H1 (cell line): ENCODE data around the gene PACS1. TPM values are rescaled to one million over a fixed set of nuclear protein-coding genes. Genes with fewer than 3 reads are reported as not detected.

Source experiments
- CTCF ChIA-PET: fragments of 300-600 bp; sonication (Branson Sonifier 250); formaldehyde crosslinking; loops from one replicate; lab custom pipeline; 2021; ENCODE audit not compliant: partially characterized antibody; lab: Charles Lee
- POLR2A ChIA-PET: fragments of 300-600 bp; sonication (Branson Sonifier 250); formaldehyde crosslinking; loops from one replicate; lab custom pipeline; 2021; ENCODE audit warnings: inconsistent platforms; ENCODE audit not compliant: partially characterized antibody; lab: Charles Lee
- DNase-seq, 2 experiments: peaks; one replicate each; pipeline versions ENCODE4 v3.0.0 to v3.0.0-alpha.2; 2010 to 2022; ENCODE audit warnings: low spot score in 2 of 2, low read depth in 1 of 2, mixed read lengths in 1 of 2
- FAIRE-seq: peaks from 2 replicates; lab custom pipeline; 2011; peaks lifted over from hg19 to GRCh38; lab: Jason Lieb, UNC
- H2AFZ ChIP-seq: 2 replicates; pipeline ENCODE4 v1.8.1; 2012; ENCODE audit warnings: low read length, inconsistent platforms
- H2AK5ac ChIP-seq: 2 replicates; pipeline ENCODE4 v1.6.1; 2013; ENCODE audit warnings: low read depth, low read length
- H2BK120ac ChIP-seq: replicated peaks from 2 replicates; pipeline ENCODE3; 2013; ENCODE audit warnings: low read depth, low read length, inconsistent platforms
- H2BK12ac ChIP-seq: 2 replicates; pipeline ENCODE4 v1.6.1; 2013; ENCODE audit warnings: low read depth, low read length
- H2BK15ac ChIP-seq: 2 replicates; pipeline ENCODE4 v1.6.1; 2013; ENCODE audit warnings: low read length
- H2BK20ac ChIP-seq: 2 replicates; pipeline ENCODE4 v1.6.1; 2013; ENCODE audit warnings: low read length
- H2BK5ac ChIP-seq: 2 replicates; pipeline ENCODE4 v1.6.1; 2013; ENCODE audit warnings: low read depth, low read length
- H3K14ac ChIP-seq: 2 replicates; pipeline ENCODE4 v1.6.1; 2013; ENCODE audit warnings: inconsistent platforms; ENCODE audit not compliant: insufficient read length
- H3K18ac ChIP-seq: 2 replicates; pipeline ENCODE4 v1.6.1; 2013; ENCODE audit warnings: low read length; ENCODE audit errors: extremely low read depth
- H3K23ac ChIP-seq: 2 replicates; pipeline ENCODE4 v1.6.1; 2013; ENCODE audit warnings: inconsistent platforms; ENCODE audit not compliant: insufficient read length
- H3K23me2 ChIP-seq: 2 replicates; pipeline ENCODE4 v1.6.1; 2013; ENCODE audit warnings: low read depth, low read length
- H3K27ac ChIP-seq: 2 replicates; pipeline ENCODE4 v1.6.1; 2011; ENCODE audit warnings: low read depth, low read length, inconsistent platforms
- H3K27me3 ChIP-seq, 4 experiments: replicated peaks in 1 of 4; 1 replicate in 1 of 4; 2 replicates in 3 of 4; pipeline versions ENCODE4 v1.6.1 to v1.8.1; 2011 to 2013; ENCODE audit warnings: low read length in 3 of 4, mild to moderate bottlenecking in 3 of 4, inconsistent platforms in 2 of 4, mixed read lengths in 2 of 4, moderate library complexity in 1 of 4; ENCODE audit not compliant: control insufficient read depth in 3 of 4, insufficient read depth in 3 of 4; ENCODE audit errors: extremely low read depth in 1 of 4
- H3K36me3 ChIP-seq, 4 experiments: 2 replicates each; pipeline versions ENCODE4 v1.6.1 to v1.8.1; 2011 to 2013; ENCODE audit warnings: mild to moderate bottlenecking in 4 of 4, low read length in 3 of 4, moderate library complexity in 2 of 4, control low read depth in 1 of 4, inconsistent platforms in 1 of 4; ENCODE audit not compliant: insufficient read depth in 4 of 4, control insufficient read depth in 2 of 4
- H3K4ac ChIP-seq: replicated peaks from 2 replicates; pipeline ENCODE3; 2013; ENCODE audit warnings: low read length, low read depth, mixed read lengths, inconsistent platforms; ENCODE audit not compliant: insufficient read length
- H3K4me1 ChIP-seq, 4 experiments: replicated peaks in 1 of 4; 1 replicate in 1 of 4; 2 replicates in 3 of 4; pipeline versions ENCODE4 v1.6.1 to v1.8.1; 2011 to 2013; ENCODE audit warnings: low read length in 3 of 4, inconsistent platforms in 2 of 4, mixed read lengths in 1 of 4; ENCODE audit not compliant: insufficient read depth in 4 of 4, control insufficient read depth in 3 of 4
- H3K4me2 ChIP-seq, 2 experiments: 2 replicates each; pipeline versions ENCODE4 v1.6.1 to v1.8.1; 2011 to 2013; ENCODE audit warnings: low read depth in 2 of 2, low read length in 2 of 2, control low read depth in 1 of 2, inconsistent platforms in 1 of 2, mild to moderate bottlenecking in 1 of 2; ENCODE audit not compliant: insufficient read depth in 1 of 2
- H3K4me3 ChIP-seq, 4 experiments: fragments of 200-600, 300-600 bp in 1 of 4; sonication (generic), shearing (Covaris generic), sonication (Bioruptor Twin) in 1 of 4; 2 replicates each; pipeline versions ENCODE4 v1.5.1 to v1.8.1; 2011 to 2016; ENCODE audit warnings: low read length in 4 of 4, low read depth in 3 of 4, control low read depth in 2 of 4, inconsistent platforms in 2 of 4, mild to moderate bottlenecking in 2 of 4, mixed read lengths in 1 of 4, moderate library complexity in 1 of 4; ENCODE audit not compliant: insufficient read depth in 2 of 4; ENCODE audit errors: extremely low read depth in 1 of 4
- H3K56ac ChIP-seq: replicated peaks from 2 replicates; pipeline ENCODE3; 2013; ENCODE audit warnings: low read depth, mild to moderate bottlenecking, mixed read lengths, low read length, inconsistent platforms; ENCODE audit not compliant: insufficient read length
- H3K79me1 ChIP-seq: 2 replicates; pipeline ENCODE4 v1.6.1; 2013; ENCODE audit warnings: low read depth, low read length, control low read depth
- H3K79me2 ChIP-seq, 2 experiments: 2 replicates each; pipeline versions ENCODE4 v1.6.1 to v1.8.1; 2012 to 2013; ENCODE audit warnings: low read length in 2 of 2, mild to moderate bottlenecking in 2 of 2, inconsistent platforms in 1 of 2; ENCODE audit not compliant: insufficient read depth in 2 of 2, control insufficient read depth in 1 of 2
- H3K9ac ChIP-seq, 4 experiments: replicated peaks in 1 of 4; 1 replicate in 1 of 4; 2 replicates in 3 of 4; pipeline versions ENCODE4 v1.6.1 to v1.8.1; 2011 to 2013; ENCODE audit warnings: low read depth in 3 of 4, low read length in 3 of 4, control low read depth in 2 of 4, mild to moderate bottlenecking in 2 of 4, moderate library complexity in 2 of 4, inconsistent platforms in 1 of 4; ENCODE audit errors: extremely low read depth in 1 of 4
- H3K9me3 ChIP-seq, 2 experiments: 2 replicates each; pipeline versions ENCODE4 v1.6.1 to v1.8.1; 2012 to 2013; ENCODE audit warnings: mild to moderate bottlenecking in 2 of 2, moderate library complexity in 2 of 2, control low read depth in 1 of 2, inconsistent platforms in 1 of 2, low read depth in 1 of 2, low read length in 1 of 2, mixed read lengths in 1 of 2; ENCODE audit not compliant: insufficient read depth in 2 of 2
- H4K20me1 ChIP-seq, 2 experiments: replicated peaks in 1 of 2; 2 replicates each; pipeline versions ENCODE3 to v1.8.1; 2011 to 2013; ENCODE audit warnings: inconsistent platforms in 2 of 2, low read length in 2 of 2, mild to moderate bottlenecking in 1 of 2; ENCODE audit not compliant: insufficient read depth in 2 of 2, control insufficient read depth in 1 of 2
- H4K5ac ChIP-seq: 2 replicates; pipeline ENCODE4 v1.6.1; 2013; ENCODE audit warnings: low read length, low read depth, mixed read lengths, inconsistent platforms; ENCODE audit not compliant: insufficient read length
- H4K8ac ChIP-seq: 2 replicates; pipeline ENCODE4 v1.8.0; 2013; ENCODE audit warnings: mild to moderate bottlenecking, moderate library complexity, low read length, inconsistent platforms; ENCODE audit not compliant: insufficient read depth; ENCODE audit errors: extremely low read depth
- H4K91ac ChIP-seq: replicated peaks from 2 replicates; pipeline ENCODE3; 2013; ENCODE audit warnings: low read length, mixed read lengths, inconsistent platforms; ENCODE audit not compliant: insufficient read length
- ATF2 ChIP-seq: IDR thresholded peaks from 2 replicates; pipeline ENCODE4 v1.6.1; 2012; ENCODE audit warnings: low read length, inconsistent platforms
- BACH1 ChIP-seq: IDR thresholded peaks from 2 replicates; pipeline ENCODE4 v1.6.1; 2012; ENCODE audit warnings: low read length, improper control_type of control experiment
- CBX5 ChIP-seq: fragments of 300-800, 300-1000 bp; sonication (generic); IDR thresholded peaks from 2 replicates; pipeline ENCODE4 v1.7.1; 2016; ENCODE audit warnings: antibody characterized with exemption, low read length, low read depth
- CBX8 ChIP-seq: fragments of 300-800, 300-1000 bp; sonication (generic); IDR thresholded peaks from 2 replicates; pipeline ENCODE4 v1.7.1; 2016; ENCODE audit warnings: low read depth, low read length, borderline replicate concordance
- E2F6 ChIP-seq: IDR thresholded peaks from 2 replicates; pipeline ENCODE4 v1.6.1; 2012; ENCODE audit warnings: inconsistent platforms
- EP300 ChIP-seq, 2 experiments: IDR thresholded peaks; 1 replicate in 1 of 2; 2 replicates in 1 of 2; pipeline ENCODE4 v1.6.1; 2011 to 2012; ENCODE audit warnings: low read depth in 2 of 2, low read length in 2 of 2, mild to moderate bottlenecking in 2 of 2, borderline replicate concordance in 1 of 2, inconsistent platforms in 1 of 2, moderate library complexity in 1 of 2
- FOSL1 ChIP-seq: IDR thresholded peaks from 2 replicates; pipeline ENCODE4 v1.6.1; 2011; ENCODE audit warnings: mild to moderate bottlenecking, low read depth, low read length, moderate library complexity; ENCODE audit not compliant: insufficient read depth
- GTF2F1 ChIP-seq: IDR thresholded peaks from 2 replicates; pipeline ENCODE4 v1.6.1; 2012; ENCODE audit warnings: low read depth, low read length, improper control_type of control experiment, borderline replicate concordance
- KDM5A ChIP-seq: fragments of 200-600 bp; IDR thresholded peaks from 2 replicates; pipeline ENCODE4 v1.7.1; 2012; ENCODE audit warnings: mild to moderate bottlenecking, low read length, inconsistent platforms, mixed read lengths
- POLR2AphosphoS5 ChIP-seq: IDR thresholded peaks from 2 replicates; pipeline ENCODE4 v1.6.1; 2011; ENCODE audit warnings: low read depth, low read length
- TAF7 ChIP-seq: optimal IDR thresholded peaks from 2 replicates; pipeline ENCODE3; 2011; ENCODE audit warnings: low read depth, mild to moderate bottlenecking, inconsistent platforms, low read length, moderate library complexity, borderline replicate concordance
- WGBS, 2 experiments: shearing (Covaris generic) in 1 of 2; methylation state at CpG; one replicate each; pipeline versions ENCODE4 v1.1.6 to v1.1.7; 2013 to 2015; ENCODE audit warnings: low lambda C conversion rate in 2 of 2, mixed read lengths in 2 of 2, inconsistent platforms in 1 of 2, low coverage in 1 of 2, missing lambda C conversion rate in 1 of 2; ENCODE audit not compliant: insufficient replicate concordance in 2 of 2, insufficient coverage in 1 of 2, insufficient read length in 1 of 2; ENCODE audit errors: extremely low coverage in 1 of 2, missing lambda C conversion rate in 1 of 2; 5-methylcytosine and 5-hydroxymethylcytosine counted together
- polyA plus RNA-seq, 7 experiments: library from polyadenylated mRNA; depleted of rRNA in 3 of 7; stranded (reverse) in 5 of 7; unstranded in 2 of 7; fragments of >200 nt in 5 of 7; fragments of 200-250 nt in 2 of 7; gene quantifications; 1 replicate in 5 of 7; 2 replicates in 1 of 7; 4 replicates in 1 of 7; pipeline versions ENCODE4 v1.2.1 to v1.2.3, GENCODE V29; 2011 to 2013; ENCODE audit warnings: missing spikeins in 2 of 7, mixed read lengths in 2 of 7
- total RNA-seq: library from RNA; stranded (reverse); fragmentation: NEBNext Ultra II Directional; extraction: Animal tissue kit (Norgen Biotek cat#: 25700); gene quantifications from 2 replicates; pipeline ENCODE4 v1.2.1, GENCODE V29; 2021

PACS1 gene
- total and polyA plus RNA-seq, 2 of the 8 experiments (the other 6 are each of a cell fraction or from before 2014, with no cell fraction given), result 11.5 to 36.0 TPM

- 90% methylated on average over 5 of the region's 5 CpGs; no CpG with 5 or more reads in 1 of the 2 experiments for WGBS, 2 experiments
- peaks cover 0 to under 1% (median 0%) of the 10 kb centered on the region in 4 experiments; a peak in 4 of 8 replicates for H3K36me3 ChIP-seq
- no peak overlapping the region for H3K14ac ChIP-seq
- TF ChIP-seq TAF7 (no peak), POLR2AphosphoS5 (no peak), CBX8 (no peak), KDM5A (no peak), EP300 (IDR thresholded peaks at IDR 0.05; ENCODE audit: borderline replicate concordance in 1 of 2, low read depth in 2 of 2, low read length in 2 of 2) (no peak), CBX5 (no peak), FOSL1 (no peak), BACH1 (no peak), E2F6 (no peak), GTF2F1 (no peak), ATF2 (no peak)
Measured at GRCh38 chr11:66036334-66036710, 33.8 kb upstream of the PACS1 start.

More at GRCh38 chr11:66036334-66036710, 33.8 kb upstream of the PACS1 start:
- no peaks in the 10 kb centered on the region for H4K20me1 ChIP-seq
- H2BK20ac ChIP-seq, result no peak overlapping the region
- H2BK12ac ChIP-seq, result no peak overlapping the region
- H4K5ac ChIP-seq, result no peak overlapping the region
- FAIRE-seq (no peak), DNase-seq (no peak)
- POLR2A ChIA-PET, result interaction anchor here (0.9 to 1.7 kb wide), 2 partner anchors 8 to 16 kb away, joined by 5 to 8 read pairs; partner anchors contain the start of gene SF3B2
- 0 out of 2 replicates have a peak, but pooled peaks cover 2% of the 10 kb centered on the region for H3K23me2 ChIP-seq
- H3K4me3 ChIP-seq, result no peak overlapping the region
- no peak overlapping the region for H4K8ac ChIP-seq
- no peak overlapping the region for H2BK15ac ChIP-seq
- H2BK120ac ChIP-seq, result no peak overlapping the region
- no peak overlapping the region for H2AFZ ChIP-seq
- H2BK5ac ChIP-seq, result no peak overlapping the region
- H3K79me2 ChIP-seq, result no peaks in the 10 kb centered on the region
- CTCF ChIA-PET, result interaction anchor here (0.9 to 7.1 kb wide), 6 partner anchors 9 to 99 kb away, joined by 3 to 39 read pairs (median 4); no protein-coding TSS in a partner anchor
- H3K23ac ChIP-seq, result no peak overlapping the region
- no peak overlapping the region for H2AK5ac ChIP-seq
- H3K18ac ChIP-seq, result no peak overlapping the region
- no peak overlapping the region for H3K27ac ChIP-seq
- H3K27me3 ChIP-seq, result no peaks in the 10 kb centered on the region
- H3K9ac ChIP-seq, result no peak overlapping the region
- peaks cover 6 to 8% of the 10 kb centered on the region in 2 experiments for H3K9me3 ChIP-seq
- no peak overlapping the region for H3K4ac ChIP-seq
- H4K91ac ChIP-seq, result no peak overlapping the region
- no peaks in the 10 kb centered on the region for H3K4me1 ChIP-seq
- no peak overlapping the region for H3K56ac ChIP-seq
- no peaks in the 10 kb centered on the region for H3K79me1 ChIP-seq
- H3K4me2 ChIP-seq, result no peak overlapping the region
